Measurements from ENCODE around the gene AJAP1.

GRCh38 chr1:4699376-4700301 lies 45.2 kb downstream of the AJAP1 start:
- TF ChIP-seq POLR2A (IDR thresholded peaks at IDR 0.05) (no peak), EP300 (IDR thresholded peaks at IDR 0.05) (no peak)
